ENCODE data around the gene SEPTIN12. TPM values are rescaled to one million over a fixed set of nuclear protein-coding genes. Genes with fewer than 3 reads are reported as not detected.
A peak's percentile ranks its signal among the peaks of the same experiment; 100 is the strongest.

SEPTIN12 gene
- total and polyA plus RNA-seq, 7 donors, result 2.5 TPM; not detected in 6

GRCh38 chr16:4747906-4748681 lies 40.1 kb downstream of the SEPTIN12 start:
- TF ChIP-seq POLR2A (IDR thresholded peaks at IDR 0.05), result no peak
- no peak for TF ChIP-seq CTCF (IDR thresholded peaks at IDR 0.05)
- no peak for TF ChIP-seq EP300 (IDR thresholded peaks at IDR 0.05)
- TF ChIP-seq POLR2AphosphoS5 (IDR thresholded peaks at IDR 0.05), result no peak
- H3K9me3 ChIP-seq, result no peaks in the 10 kb centered on the region
- WGBS, 2 donors, result 71 to 82% methylated on average over 14 of the region's 14 CpGs
- peak overlapping the region in 1 of 4 donors; percentile 26 for H3K27ac ChIP-seq
- no peak for DNase-seq
- H3K4me3 ChIP-seq, result no peak overlapping the region
- intact Hi-C loops (cut with DNase I), result no loop called here
- no peaks in the 10 kb centered on the region for H3K27me3 ChIP-seq
- peaks cover 0 to 20% (median 14%) of the 10 kb centered on the region in 4 donors for H3K4me1 ChIP-seq
- peaks cover 18 to 36% (median 28%) of the 10 kb centered on the region in 4 donors for H3K36me3 ChIP-seq

- DNase-seq, result no peak
- H3K4me3 ChIP-seq, result no peak overlapping the region
- TF ChIP-seq POLR2A (IDR thresholded peaks at IDR 0.05) (no peak), POLR2AphosphoS5 (IDR thresholded peaks at IDR 0.05) (no peak), CTCF (IDR thresholded peaks at IDR 0.05) (no peak), EP300 (IDR thresholded peaks at IDR 0.05) (no peak)
- peaks cover 0 to 23% (median 15%) of the 10 kb centered on the region in 4 donors for H3K4me1 ChIP-seq
- intact Hi-C loops (cut with DNase I), result no loop called here
- no peaks in the 10 kb centered on the region for H3K27me3 ChIP-seq
- WGBS, 2 donors, result 57 to 78% methylated on average over 15 of the region's 15 CpGs
- H3K9me3 ChIP-seq, result no peaks in the 10 kb centered on the region
- peaks cover 10 to 26% (median 19%) of the 10 kb centered on the region in 4 donors for H3K36me3 ChIP-seq
- H3K27ac ChIP-seq, result peak overlapping the region in 2 of 4 donors; percentile 21 to 26
These were observed 41.1 kb downstream of the SEPTIN12 start for GRCh38 chr16:4746991-4747574.

- H3K36me3 ChIP-seq, result peaks cover 5 to 18% (median 10%) of the 10 kb centered on the region in 4 donors
- peaks cover 0 to 23% (median 15%) of the 10 kb centered on the region in 4 donors for H3K4me1 ChIP-seq
- H3K4me3 ChIP-seq, result no peak overlapping the region
- H3K27ac ChIP-seq, result no peak overlapping the region
- no peaks in the 10 kb centered on the region for H3K27me3 ChIP-seq
- WGBS, 2 donors, result 77 to 89% methylated on average over 8 of the region's 8 CpGs
- intact Hi-C loops (cut with DNase I), result no loop called here
- H3K9me3 ChIP-seq, result no peaks in the 10 kb centered on the region
- TF ChIP-seq POLR2AphosphoS5 (IDR thresholded peaks at IDR 0.05), result no peak
- no peak for TF ChIP-seq EP300 (IDR thresholded peaks at IDR 0.05)
- TF ChIP-seq CTCF (IDR thresholded peaks at IDR 0.05), result no peak
- no peak for TF ChIP-seq POLR2A (IDR thresholded peaks at IDR 0.05)
- DNase-seq, result no peak
These were observed 41.9 kb downstream of the SEPTIN12 start for GRCh38 chr16:4746215-4746614.

- Histone ChIP-seq H3K27me3 (no peaks in the 10 kb centered on the region), H3K4me1 (peaks cover 0 to 23% (median 15%) of the 10 kb centered on the region in 4 donors), H3K27ac (no peak overlapping the region), H3K36me3 (peaks cover 0 to 9% (median 2%) of the 10 kb centered on the region in 4 donors), H3K9me3 (no peaks in the 10 kb centered on the region), H3K4me3 (no peak overlapping the region)
- DNase-seq, result no peak
- 81 to 92% methylated on average over 3 of the region's 3 CpGs for WGBS, 2 donors
- TF ChIP-seq EP300 (IDR thresholded peaks at IDR 0.05), result no peak
- TF ChIP-seq POLR2A (IDR thresholded peaks at IDR 0.05), result no peak
- no peak for TF ChIP-seq CTCF (IDR thresholded peaks at IDR 0.05)
- TF ChIP-seq POLR2AphosphoS5 (IDR thresholded peaks at IDR 0.05), result no peak
- intact Hi-C loops (cut with DNase I), result no loop called here
These were observed 42.9 kb downstream of the SEPTIN12 start for GRCh38 chr16:4745274-4745569.
